IPS-15b (cell line): ENCODE measurements around the gene ATRNL1.
"Not testable (repeated sequence)": the region's sequence is repeated elsewhere in the genome, so short reads cannot be mapped to it uniquely, and the experiment has no call there.

Experiments
- H3K27me3 ChIP-seq: one replicate; pipeline ENCODE4 v1.6.1; 2013; ENCODE audit warnings: low read length; ENCODE audit not compliant: control insufficient read depth, insufficient read depth
- H3K36me3 ChIP-seq: one replicate; pipeline ENCODE4 v1.6.1; 2013; ENCODE audit warnings: low read length; ENCODE audit not compliant: control insufficient read depth, insufficient read depth
- H3K4me1 ChIP-seq: one replicate; pipeline ENCODE4 v1.6.1; 2013; ENCODE audit warnings: mild to moderate bottlenecking, low read length; ENCODE audit not compliant: control insufficient read depth, insufficient read depth
- H3K4me3 ChIP-seq: one replicate; pipeline ENCODE4 v1.5.1; 2013; ENCODE audit warnings: low read depth, low read length
- H3K9ac ChIP-seq: one replicate; pipeline ENCODE4 v1.6.1; 2013; ENCODE audit warnings: low read depth, mild to moderate bottlenecking, low read length
- H3K9me3 ChIP-seq: one replicate; pipeline ENCODE4 v1.6.1; 2013; ENCODE audit warnings: mild to moderate bottlenecking, low read length; ENCODE audit not compliant: control insufficient read depth, insufficient read depth

Gene ATRNL1

DNA sequence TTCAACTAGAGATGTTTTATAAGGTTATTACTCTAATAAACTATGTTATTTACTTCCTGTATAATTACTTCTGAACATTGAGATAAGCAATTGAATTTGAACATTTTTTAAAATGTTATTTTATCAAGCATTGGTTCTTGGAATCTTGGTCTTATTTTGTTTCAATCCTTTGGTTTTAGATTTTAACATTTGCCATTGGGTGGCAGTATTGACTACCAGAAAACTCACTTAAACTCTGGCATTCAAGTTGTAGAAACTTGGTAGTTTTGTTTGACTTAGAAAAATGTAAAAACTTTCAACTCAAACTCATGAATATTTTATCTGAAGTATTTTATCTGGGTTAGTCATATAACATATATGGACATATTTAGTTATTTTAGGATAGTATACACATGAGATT, 48.1 kb downstream of the ATRNL1 start:
- peaks cover 5% of the 10 kb centered on the region for H3K9me3 ChIP-seq
- no peak overlapping the region for H3K4me3 ChIP-seq
- no peaks in the 10 kb centered on the region for H3K27me3 ChIP-seq
- no peaks in the 10 kb centered on the region for H3K4me1 ChIP-seq
- H3K36me3 ChIP-seq = no peaks in the 10 kb centered on the region
- H3K9ac ChIP-seq = no peak overlapping the region

DNA sequence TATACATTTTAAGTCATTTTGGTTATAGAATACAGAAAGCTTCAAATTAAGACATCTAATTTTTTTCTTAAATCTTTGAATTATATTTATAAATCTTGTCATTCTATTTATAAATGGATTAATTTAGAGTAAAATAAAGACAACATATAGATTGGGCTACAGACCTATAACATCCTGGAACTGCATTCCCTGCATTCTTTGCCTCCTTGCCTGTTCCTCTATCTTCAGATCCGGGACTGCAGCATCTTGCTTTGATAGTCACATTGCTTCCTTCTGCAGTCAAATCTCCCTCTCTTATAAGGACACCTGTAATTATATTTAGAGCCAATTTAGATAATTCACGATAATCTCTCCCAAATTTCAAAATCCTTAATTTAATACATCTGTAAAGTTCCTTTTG, 64.2 kb downstream of the ATRNL1 start:
- Histone ChIP-seq H3K36me3 (no peaks in the 10 kb centered on the region), H3K27me3 (no peaks in the 10 kb centered on the region), H3K4me3 (no peak overlapping the region), H3K4me1 (no peaks in the 10 kb centered on the region), H3K9me3 (no peaks in the 10 kb centered on the region), H3K9ac (no peak overlapping the region)

DNA sequence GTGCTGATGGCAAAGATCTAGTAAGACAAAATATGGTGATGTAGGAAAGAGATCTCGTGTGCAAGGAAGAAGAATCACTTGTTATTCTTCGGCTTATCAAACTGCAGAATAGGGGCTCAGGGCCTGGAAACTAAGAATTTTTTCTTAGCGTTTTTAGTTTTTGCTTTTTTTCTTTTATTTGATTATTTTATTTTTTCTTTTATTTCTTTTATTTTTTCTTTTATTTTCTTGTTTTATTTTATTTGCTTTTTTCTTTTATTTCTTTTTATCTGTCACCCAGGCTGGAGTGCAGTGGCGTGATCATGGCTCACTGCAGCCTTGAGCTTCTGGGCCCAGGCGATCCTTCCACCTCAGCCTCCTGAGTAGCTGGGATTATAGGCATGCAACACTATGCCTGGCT, 70.0 kb downstream of the ATRNL1 start:
- no peaks in the 10 kb centered on the region for H3K36me3 ChIP-seq
- no peaks in the 10 kb centered on the region for H3K27me3 ChIP-seq
- no peaks in the 10 kb centered on the region for H3K4me1 ChIP-seq
- no peaks in the 10 kb centered on the region for H3K9me3 ChIP-seq
- H3K9ac ChIP-seq = no peak overlapping the region
- no peak overlapping the region for H3K4me3 ChIP-seq

DNA sequence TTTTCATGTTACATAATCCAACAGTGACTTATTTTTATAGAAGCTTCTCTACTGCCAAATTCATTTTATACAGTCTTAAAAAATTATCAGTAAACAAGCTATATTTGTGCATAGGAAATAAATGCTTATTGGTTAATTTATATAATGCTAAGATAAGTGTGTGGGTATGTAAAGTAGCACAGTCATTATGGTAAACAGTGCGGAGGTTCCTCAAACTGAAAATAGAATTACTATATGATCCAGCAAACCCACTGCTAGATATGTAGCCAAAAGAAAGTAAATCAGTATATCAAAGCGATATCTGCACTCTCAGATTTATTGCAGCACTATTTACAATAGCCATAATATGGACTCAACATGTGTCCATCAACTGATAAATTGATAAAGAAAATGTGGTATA, 71.1 kb downstream of the ATRNL1 start:
- Histone ChIP-seq H3K9me3 (no peaks in the 10 kb centered on the region), H3K4me3 (no peak overlapping the region), H3K9ac (no peak overlapping the region), H3K4me1 (no peaks in the 10 kb centered on the region), H3K27me3 (no peaks in the 10 kb centered on the region), H3K36me3 (no peaks in the 10 kb centered on the region)

DNA sequence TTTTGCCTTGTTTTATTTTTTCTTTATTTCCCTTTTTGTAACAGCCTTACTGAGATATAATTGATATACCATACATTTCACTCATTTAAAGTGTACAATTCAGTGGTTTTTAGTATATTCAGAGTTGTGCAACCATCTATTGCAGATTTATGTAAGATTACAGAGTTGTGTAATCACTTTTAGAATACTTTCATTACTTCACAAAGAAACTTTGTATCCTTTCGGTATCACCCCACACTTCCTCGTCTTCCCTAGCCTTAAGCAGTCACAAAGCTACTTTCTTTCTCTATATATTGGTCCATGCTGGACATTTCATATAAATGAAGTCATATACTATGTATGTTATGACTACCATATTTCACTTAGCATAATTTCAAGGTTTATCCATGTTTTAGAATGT, 74.6 kb downstream of the ATRNL1 start:
- Histone ChIP-seq H3K9me3 (no peaks in the 10 kb centered on the region), H3K27me3 (no peaks in the 10 kb centered on the region), H3K4me1 (no peaks in the 10 kb centered on the region), H3K36me3 (no peaks in the 10 kb centered on the region), H3K4me3 (no peak overlapping the region), H3K9ac (no peak overlapping the region)

DNA sequence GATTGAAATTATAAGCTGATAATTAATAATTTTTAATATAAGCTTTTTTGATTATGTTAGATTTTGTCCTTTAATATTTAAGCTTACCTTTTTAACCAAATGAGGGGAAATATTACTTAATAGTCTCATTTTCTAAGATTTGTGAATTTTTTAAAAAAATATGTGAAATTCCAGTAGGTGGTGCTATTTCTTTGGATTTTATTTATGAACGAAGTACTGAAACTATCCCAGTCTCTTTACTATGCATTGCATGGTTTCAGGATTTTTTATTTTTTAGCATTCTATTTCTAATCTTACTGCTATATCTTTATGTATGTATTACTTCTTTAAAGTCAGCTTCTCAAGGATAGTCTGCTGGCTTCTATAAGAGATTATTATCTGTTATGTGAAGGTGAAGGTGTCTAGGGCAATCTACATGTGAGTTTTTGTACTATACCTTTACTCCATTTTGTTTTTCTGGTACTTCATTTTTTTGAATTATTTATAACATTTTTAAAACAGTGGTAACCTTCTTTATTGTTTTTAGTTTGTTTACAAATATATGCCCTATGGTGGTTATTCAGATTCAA, 78.3 kb downstream of the ATRNL1 start:
- Histone ChIP-seq H3K4me1 (no peaks in the 10 kb centered on the region), H3K4me3 (no peak overlapping the region), H3K9me3 (no peaks in the 10 kb centered on the region), H3K27me3 (no peaks in the 10 kb centered on the region), H3K9ac (no peak overlapping the region), H3K36me3 (no peaks in the 10 kb centered on the region)

DNA sequence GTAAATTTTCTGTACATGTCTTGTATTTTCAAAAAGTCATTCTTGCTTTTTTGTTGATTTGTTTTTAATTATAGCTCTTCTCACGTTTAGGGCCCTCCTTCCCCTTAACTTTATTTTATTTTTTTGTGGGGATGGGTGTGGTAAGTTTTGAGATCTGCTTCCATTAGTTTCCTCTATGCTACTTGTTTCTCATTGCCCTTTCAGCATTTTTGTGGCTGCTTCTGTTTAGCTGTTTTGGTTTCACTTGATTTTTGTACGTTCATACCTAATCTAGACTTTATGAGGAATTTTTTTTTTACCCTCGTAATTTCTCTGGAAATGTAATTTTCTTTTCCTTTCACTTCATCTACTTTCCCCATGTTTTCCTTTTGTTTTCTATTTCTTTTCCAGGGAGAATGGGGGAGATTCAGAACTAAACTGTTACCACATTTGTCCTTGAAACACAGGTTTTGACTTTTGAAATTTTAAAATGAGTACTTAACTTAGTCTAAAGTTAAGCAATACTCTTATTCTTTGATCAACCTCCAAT, 80.8 kb downstream of the ATRNL1 start:
- no peaks in the 10 kb centered on the region for H3K4me1 ChIP-seq

DNA sequence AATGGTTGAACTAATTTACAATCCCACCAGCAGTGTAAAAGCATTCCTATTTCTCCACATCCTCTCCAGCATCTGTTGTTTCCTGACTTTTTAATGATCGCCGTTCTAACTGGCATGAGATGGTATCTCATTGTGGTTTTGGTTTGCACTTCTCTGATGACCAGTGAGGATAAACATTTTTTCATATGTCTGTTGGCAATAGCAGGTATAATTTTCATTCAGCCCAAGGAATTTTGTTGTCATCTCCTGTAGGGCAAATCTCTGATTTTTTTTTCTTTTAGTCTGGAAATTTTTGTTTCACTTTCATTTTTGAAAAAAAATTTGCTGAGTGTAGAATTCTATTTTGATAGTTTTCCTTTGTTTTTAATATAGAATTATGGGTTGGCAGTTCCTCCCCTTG, 114.1 kb downstream of the ATRNL1 start:
- not testable (repeated sequence) for H3K4me1 ChIP-seq, H3K4me3 ChIP-seq, H3K9me3 ChIP-seq, H3K9ac ChIP-seq, H3K36me3 ChIP-seq, H3K27me3 ChIP-seq

More for the DNA sequence above, 80.8 kb downstream of the ATRNL1 start:
- no peak overlapping the region for H3K9ac ChIP-seq
- H3K27me3 ChIP-seq = no peaks in the 10 kb centered on the region
- H3K36me3 ChIP-seq = no peaks in the 10 kb centered on the region
- no peak overlapping the region for H3K4me3 ChIP-seq
- no peaks in the 10 kb centered on the region for H3K9me3 ChIP-seq

DNA sequence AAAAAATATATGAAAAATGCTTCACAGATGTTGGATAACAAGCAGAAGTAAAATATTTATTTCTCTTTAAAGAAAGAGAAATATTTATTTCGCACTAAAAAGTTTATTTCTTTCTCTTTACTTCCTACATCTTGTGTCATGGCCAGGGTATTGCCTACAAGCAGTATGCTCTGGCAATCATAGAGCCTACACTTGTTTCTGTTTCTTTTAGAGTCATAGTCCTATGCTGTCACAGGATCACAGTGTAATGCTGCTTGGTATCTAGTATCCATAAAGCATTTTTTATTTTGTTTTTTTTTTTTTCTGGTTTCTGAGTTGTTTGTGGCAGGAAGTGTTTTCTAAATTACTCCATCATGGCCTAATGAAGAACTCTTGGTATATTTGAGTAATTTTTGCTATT, 116.0 kb downstream of the ATRNL1 start:
- Histone ChIP-seq H3K4me1 (no peaks in the 10 kb centered on the region), H3K9ac (no peak overlapping the region), H3K9me3 (no peaks in the 10 kb centered on the region), H3K4me3 (no peak overlapping the region), H3K27me3 (no peaks in the 10 kb centered on the region), H3K36me3 (no peaks in the 10 kb centered on the region)

DNA sequence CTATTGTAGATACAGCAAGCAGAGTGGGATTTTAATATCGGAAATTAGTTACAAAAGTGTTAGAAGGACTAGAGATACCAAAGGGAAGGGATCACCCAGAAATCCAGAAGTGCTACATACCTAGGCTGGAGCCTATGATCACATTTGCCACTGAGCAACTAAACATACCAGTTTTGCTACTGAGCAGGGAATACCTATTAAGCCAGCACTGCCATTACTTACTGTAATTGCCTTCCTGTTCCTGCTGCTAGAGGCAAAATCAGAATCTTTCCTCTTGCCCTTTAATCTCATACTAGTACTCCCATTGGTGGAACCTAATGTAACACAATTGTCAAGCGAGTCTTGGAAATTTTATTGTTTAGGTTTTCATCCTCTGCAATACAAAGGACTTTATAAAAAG, 121.7 kb downstream of the ATRNL1 start:
- H3K4me3 ChIP-seq = no peak overlapping the region
- H3K36me3 ChIP-seq = no peaks in the 10 kb centered on the region
- no peak overlapping the region for H3K9ac ChIP-seq
- H3K27me3 ChIP-seq = no peaks in the 10 kb centered on the region
- no peaks in the 10 kb centered on the region for H3K9me3 ChIP-seq
- no peaks in the 10 kb centered on the region for H3K4me1 ChIP-seq

DNA sequence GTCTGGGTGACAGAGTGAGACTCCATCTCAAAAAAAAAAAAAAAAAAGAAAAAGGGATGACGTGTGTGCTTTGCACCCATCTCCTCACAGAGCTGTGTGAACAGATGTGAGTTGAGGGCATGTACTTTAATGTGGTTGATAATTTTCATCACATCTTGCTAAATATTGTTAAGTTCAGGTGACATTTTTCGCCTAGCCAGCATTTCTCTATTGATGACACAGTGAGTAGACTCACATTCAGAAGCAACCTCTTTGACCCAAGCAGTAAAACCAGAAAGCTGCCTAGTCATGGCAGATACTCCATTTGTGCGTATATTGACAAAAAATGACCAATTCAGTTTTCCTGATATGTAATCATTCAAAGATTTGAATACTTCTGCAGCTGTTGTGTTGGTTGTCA, 126.0 kb downstream of the ATRNL1 start:
- Histone ChIP-seq H3K27me3 (no peaks in the 10 kb centered on the region), H3K9me3 (no peaks in the 10 kb centered on the region), H3K36me3 (no peaks in the 10 kb centered on the region)

DNA sequence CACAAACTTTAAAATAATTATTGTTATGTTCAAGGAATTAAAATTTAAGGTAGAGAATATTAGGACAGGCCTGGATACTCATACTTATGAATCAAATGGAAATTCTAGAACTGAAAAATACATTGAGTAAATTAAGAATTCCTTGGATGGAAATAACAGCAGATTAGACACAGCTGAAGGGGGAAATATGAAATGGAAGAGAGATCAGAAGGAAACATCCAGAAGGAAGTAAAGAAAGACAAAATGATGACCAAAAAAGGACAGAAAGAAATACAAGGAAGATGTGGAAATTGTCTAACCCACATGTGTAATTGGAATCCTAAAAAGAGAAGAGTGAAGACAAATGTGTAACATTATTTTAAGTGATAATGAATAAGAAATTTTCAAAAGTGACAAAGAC, 128.9 kb downstream of the ATRNL1 start:
- no peak overlapping the region for H3K4me3 ChIP-seq

More for the DNA sequence above, 126.0 kb downstream of the ATRNL1 start:
- no peak overlapping the region for H3K4me3 ChIP-seq
- no peaks in the 10 kb centered on the region for H3K4me1 ChIP-seq
- H3K9ac ChIP-seq = no peak overlapping the region

More for the DNA sequence above, 128.9 kb downstream of the ATRNL1 start:
- Histone ChIP-seq H3K9ac (no peak overlapping the region), H3K4me1 (no peaks in the 10 kb centered on the region), H3K27me3 (no peaks in the 10 kb centered on the region), H3K9me3 (no peaks in the 10 kb centered on the region), H3K36me3 (no peaks in the 10 kb centered on the region)
